ENCODE results near the gene LPP. TPM values are rescaled to one million over a fixed set of nuclear protein-coding genes. Genes with fewer than 3 reads are reported as not detected.

The LPP gene
- polyA plus RNA-seq, 3 donors = 26.4 to 31.9 (median 28.6) TPM

- DNase-seq (ENCODE audit: extremely low read depth in 1 of 11, low read depth in 9 of 11, low spot score in 4 of 11) = no peak
Observed at GRCh38 chr3:188778091-188778852, 624.3 kb downstream of the LPP start.

- DNase-seq (ENCODE audit: extremely low read depth in 1 of 11, low read depth in 9 of 11, low spot score in 4 of 11) = no peak
Observed at GRCh38 chr3:188779281-188779980, 625.5 kb downstream of the LPP start.

GRCh38 chr3:188780193-188781147 is 626.5 kb downstream of the LPP start:
- no peak for DNase-seq (ENCODE audit: extremely low read depth in 1 of 11, low read depth in 9 of 11, low spot score in 4 of 11)

- no peak for DNase-seq (ENCODE audit: extremely low read depth in 1 of 11, low read depth in 9 of 11, low spot score in 4 of 11)
Observed at GRCh38 chr3:188782613-188783124, 628.7 kb downstream of the LPP start.

- no peak for DNase-seq (ENCODE audit: extremely low read depth in 1 of 11, low read depth in 9 of 11, low spot score in 4 of 11)
Observed at GRCh38 chr3:188786424-188786823, 632.5 kb downstream of the LPP start.

GRCh38 chr3:188788621-188789081 is 634.7 kb downstream of the LPP start:
- DNase-seq (ENCODE audit: extremely low read depth in 1 of 11, low read depth in 9 of 11, low spot score in 4 of 11) = no peak

- no peak for DNase-seq (ENCODE audit: extremely low read depth in 1 of 11, low read depth in 9 of 11, low spot score in 4 of 11)
Observed at GRCh38 chr3:188789251-188789650, 635.3 kb downstream of the LPP start.

- DNase-seq (ENCODE audit: extremely low read depth in 1 of 11, low read depth in 9 of 11, low spot score in 4 of 11) = no peak
Observed at GRCh38 chr3:188791311-188791710, 637.4 kb downstream of the LPP start.

- DNase-seq (ENCODE audit: extremely low read depth in 1 of 11, low read depth in 9 of 11, low spot score in 4 of 11) = no peak
Observed at GRCh38 chr3:188792793-188793192, 638.8 kb downstream of the LPP start.

GRCh38 chr3:188796122-188796631 is 642.2 kb downstream of the LPP start:
- DNase-seq (ENCODE audit: extremely low read depth in 1 of 11, low read depth in 9 of 11, low spot score in 4 of 11) = no peak

- no peak for DNase-seq (ENCODE audit: extremely low read depth in 1 of 11, low read depth in 9 of 11, low spot score in 4 of 11)
Observed at GRCh38 chr3:188797045-188797444, 643.1 kb downstream of the LPP start.

GRCh38 chr3:188798556-188799145 is 644.7 kb downstream of the LPP start:
- peak in 1 of 11 donors; percentile 14 for DNase-seq (ENCODE audit: extremely low read depth in 1 of 11, low read depth in 9 of 11, low spot score in 4 of 11)

- no peak for DNase-seq (ENCODE audit: extremely low read depth in 1 of 11, low read depth in 9 of 11, low spot score in 4 of 11)
Observed at GRCh38 chr3:188801393-188801792, 647.4 kb downstream of the LPP start.

GRCh38 chr3:188802645-188803044 is 648.7 kb downstream of the LPP start:
- DNase-seq (ENCODE audit: extremely low read depth in 1 of 11, low read depth in 9 of 11, low spot score in 4 of 11) = no peak

- DNase-seq (ENCODE audit: extremely low read depth in 1 of 11, low read depth in 9 of 11, low spot score in 4 of 11) = no peak
Observed at GRCh38 chr3:188807006-188807405, 653.0 kb downstream of the LPP start.

GRCh38 chr3:188812198-188812597 is 658.2 kb downstream of the LPP start:
- no peak for DNase-seq (ENCODE audit: extremely low read depth in 1 of 11, low read depth in 9 of 11, low spot score in 4 of 11)

GRCh38 chr3:188814581-188814980 is 660.6 kb downstream of the LPP start:
- no peak for DNase-seq (ENCODE audit: extremely low read depth in 1 of 11, low read depth in 9 of 11, low spot score in 4 of 11)

GRCh38 chr3:188817103-188817934 is 663.4 kb downstream of the LPP start:
- DNase-seq (ENCODE audit: extremely low read depth in 1 of 11, low read depth in 9 of 11, low spot score in 4 of 11) = no peak

Data from renal cortex interstitium (tissue), 11 donors.